SK-N-SH (cell line): ENCODE results near the gene MTCL1. TPM values are rescaled to one million over a fixed set of nuclear protein-coding genes. Genes with fewer than 3 reads are reported as not detected.

Experiments
- CTCF ChIA-PET: fragments of 300-600, 350-600 bp; formaldehyde crosslinking; extraction: SDS; loops from one replicate; lab custom pipeline; 2021; lab: Yijun Ruan, JAX
- POLR2A ChIA-PET: fragments of 350-600 bp; sonication (Branson Sonifier 250); formaldehyde crosslinking; extraction: SDS; loops from one replicate; lab custom pipeline; 2020; ENCODE audit warnings: antibody characterized with exemption, inconsistent platforms; lab: Yijun Ruan, JAX
- DNase-seq: peaks from one replicate; pipeline ENCODE4 v3.0.0; 2012
- H2AFZ ChIP-seq: fragments of 200-600 bp; sonication (generic); 2 replicates; pipeline ENCODE4 v1.8.1; 2016; ENCODE audit warnings: antibody characterized with exemption, mild to moderate bottlenecking, low read depth
- H3F3A ChIP-seq: fragments of 200-600 bp; sonication (generic); replicated peaks from 2 replicates; pipeline ENCODE3; 2016; ENCODE audit warnings: antibody characterized with exemption, mild to moderate bottlenecking; ENCODE audit not compliant: insufficient read depth
- H3K27ac ChIP-seq, 2 experiments: fragments of 200-500 bp in 1 of 2; fragments of 200-600 bp in 1 of 2; sonication (Bioruptor generic) in 1 of 2; sonication (generic), shearing (Covaris generic) in 1 of 2; 2 replicates each; pipeline versions ENCODE4 v1.5.1 to v1.6.1; 2014 to 2016; ENCODE audit warnings: low read depth in 2 of 2, inconsistent platforms in 1 of 2, low read length in 1 of 2, mild to moderate bottlenecking in 1 of 2, mixed read lengths in 1 of 2
- H3K27me3 ChIP-seq: fragments of 200-600 bp; sonication (generic), shearing (Covaris generic); 2 replicates; pipeline ENCODE4 v1.6.1; 2016; ENCODE audit warnings: mixed run types; ENCODE audit not compliant: insufficient read depth
- H3K36me3 ChIP-seq, 2 experiments: fragments of 200-500 bp in 1 of 2; fragments of 200-600 bp in 1 of 2; sonication (Bioruptor generic) in 1 of 2; sonication (generic) in 1 of 2; replicated peaks in 1 of 2; 2 replicates each; pipeline versions ENCODE3 to v1.5.1; 2014 to 2016; ENCODE audit warnings: low read length in 1 of 2, mild to moderate bottlenecking in 1 of 2; ENCODE audit not compliant: insufficient read depth in 2 of 2, control insufficient read depth in 1 of 2
- H3K4me1 ChIP-seq, 2 experiments: fragments of 200-500 bp in 1 of 2; fragments of 200-600 bp in 1 of 2; sonication (Bioruptor generic) in 1 of 2; sonication (generic), shearing (Covaris generic) in 1 of 2; 2 replicates each; pipeline versions ENCODE4 v1.5.1 to v1.6.1; 2014 to 2016; ENCODE audit warnings: low read depth in 1 of 2, low read length in 1 of 2, mixed run types in 1 of 2; ENCODE audit not compliant: insufficient read depth in 2 of 2, control insufficient read depth in 1 of 2
- H3K4me2 ChIP-seq: fragments of 200-600 bp; sonication (generic), shearing (Covaris generic); 2 replicates; pipeline ENCODE4 v1.6.1; 2017; ENCODE audit warnings: mixed run types
- H3K4me3 ChIP-seq, 2 experiments: fragments of 200-500 bp in 1 of 2; fragments of 200-600 bp in 1 of 2; sonication (Bioruptor generic) in 1 of 2; sonication (generic), shearing (Covaris generic) in 1 of 2; 2 replicates each; pipeline versions ENCODE4 v1.5.1 to v1.8.1; 2014 to 2016; ENCODE audit warnings: low read depth in 2 of 2, inconsistent platforms in 1 of 2, low read length in 1 of 2, mild to moderate bottlenecking in 1 of 2, mixed read lengths in 1 of 2, moderate library complexity in 1 of 2
- H3K79me2 ChIP-seq: fragments of 200-600 bp; sonication (generic); 2 replicates; pipeline ENCODE4 v1.8.1; 2017; ENCODE audit warnings: mild to moderate bottlenecking; ENCODE audit not compliant: insufficient read depth
- H3K9ac ChIP-seq: fragments of 200-600 bp; sonication (generic); 2 replicates; pipeline ENCODE4 v1.6.1; 2017; ENCODE audit warnings: mixed run types
- H3K9me2 ChIP-seq: fragments of 200-600 bp; sonication (generic); 2 replicates; pipeline ENCODE4 v1.6.1; 2017; ENCODE audit warnings: mixed run types
- H3K9me3 ChIP-seq: fragments of 200-600 bp; sonication (generic); 2 replicates; pipeline ENCODE4 v1.6.1; 2017; ENCODE audit warnings: mixed run types, mild to moderate bottlenecking, moderate library complexity
- H4K20me1 ChIP-seq: fragments of 200-600 bp; sonication (generic); 2 replicates; pipeline ENCODE4 v1.6.1; 2017; ENCODE audit warnings: mild to moderate bottlenecking, mixed run types; ENCODE audit not compliant: insufficient read depth
- EP300 ChIP-seq, 2 experiments: IDR thresholded peaks; 2 replicates each; pipeline versions ENCODE4 v1.4.0 to v1.6.1; 2012; ENCODE audit warnings: borderline replicate concordance in 1 of 2, low read depth in 1 of 2, low read length in 1 of 2
- FOSL2 ChIP-seq: IDR thresholded peaks from 2 replicates; pipeline ENCODE4 v1.4.0; 2012; ENCODE audit warnings: low read depth, mild to moderate bottlenecking, moderate library complexity, borderline replicate concordance
- FOXJ3 ChIP-seq: sonication (generic); formaldehyde crosslinking; IDR thresholded peaks from 2 replicates; pipeline ENCODE4 v1.5.1; 2020; ENCODE audit warnings: mild to moderate bottlenecking, missing genetic modification reagents
- JUND ChIP-seq: IDR thresholded peaks from 2 replicates; pipeline ENCODE4 v1.4.0; 2012
- MEF2A ChIP-seq: IDR thresholded peaks from 2 replicates; pipeline ENCODE4 v1.4.0; 2012; ENCODE audit warnings: low read depth, borderline replicate concordance
- RCOR1 ChIP-seq: fragments of 150-350 bp; IDR thresholded peaks from 2 replicates; pipeline ENCODE4 v1.6.1; 2017; ENCODE audit warnings: antibody characterized with exemption, low read length
- WGBS: methylation state at CpG from one replicate; pipeline ENCODE4 v1.1.6; 2017; ENCODE audit warnings: low lambda C conversion rate; 5-methylcytosine and 5-hydroxymethylcytosine counted together
- polyA plus RNA-seq, 3 experiments: library from polyadenylated mRNA; depleted of rRNA; stranded (reverse); fragments of >200 nt; gene quantifications; 2 replicates each; pipeline ENCODE4 v1.2.3, GENCODE V29; 2012
- TF ChIP-seq, protein P1 (sequence below): IDR thresholded peaks from 2 replicates; pipeline ENCODE4 v1.6.1; 2012; ENCODE audit warnings: mild to moderate bottlenecking, low read depth, low read length, moderate library complexity

MTCL1 gene
- polyA plus RNA-seq, 1 of the 3 experiments (the other 2 are of a cell fraction) = 33.5 TPM

DNA sequence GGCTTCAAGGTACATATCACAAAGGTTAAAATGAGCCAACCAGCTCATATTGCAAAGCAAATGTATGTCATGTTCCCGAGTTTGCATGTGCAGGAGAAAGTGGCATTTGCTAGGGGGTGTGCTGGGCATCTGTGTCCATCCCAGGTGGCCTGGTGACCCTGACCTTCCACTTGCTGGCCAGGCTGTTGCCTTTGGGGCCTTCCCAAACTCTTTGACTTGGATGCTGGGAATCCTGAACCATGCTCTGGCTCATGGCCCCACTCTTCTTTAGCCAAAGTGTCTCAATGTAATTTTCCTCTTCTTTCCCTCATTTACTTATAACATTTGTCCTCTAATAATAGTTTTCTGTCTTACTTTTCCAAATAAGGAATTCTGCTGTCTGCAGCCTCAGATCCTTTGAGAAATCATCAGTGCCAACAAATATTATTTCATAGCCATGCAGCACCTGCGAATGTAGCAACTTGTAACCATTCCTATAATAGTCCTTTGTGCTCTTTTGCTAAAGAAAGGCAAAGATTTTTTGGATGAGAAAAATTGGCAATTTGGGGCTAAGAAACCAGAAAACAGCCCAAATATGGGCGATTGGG lies 64.2 kb downstream of the MTCL1 start:
- Histone ChIP-seq H3K9me3 (no peaks in the 10 kb centered on the region), H2AFZ (no peak overlapping the region), H3K9me2 (no peaks in the 10 kb centered on the region), H3K4me1 (peaks cover 3 to 37% of the 10 kb centered on the region in 2 experiments; a peak in 3 of 4 replicates), H3K4me2 (no peak overlapping the region), H3F3A (peaks cover 13% of the 10 kb centered on the region), H3K36me3 (peaks cover 2 to 16% of the 10 kb centered on the region in 2 experiments), H3K79me2 (peaks cover 13% of the 10 kb centered on the region; the same call in 1 of the 2 replicates), H3K27me3 (no peaks in the 10 kb centered on the region), H4K20me1 (no peaks in the 10 kb centered on the region), H3K4me3 (no peak overlapping the region), H3K27ac (no peak overlapping the region), H3K9ac (no peak overlapping the region)
- WGBS = 92% methylated on average over 3 of the region's 3 CpGs
- ChIA-PET CTCF (no interaction called here), POLR2A (no interaction called here)
- DNase-seq = no peak
- TF ChIP-seq RCOR1 (no peak), JUND (no peak), FOXJ3 (CRISPR knock-in tag) (no peak), MEF2A (no peak)

DNA sequence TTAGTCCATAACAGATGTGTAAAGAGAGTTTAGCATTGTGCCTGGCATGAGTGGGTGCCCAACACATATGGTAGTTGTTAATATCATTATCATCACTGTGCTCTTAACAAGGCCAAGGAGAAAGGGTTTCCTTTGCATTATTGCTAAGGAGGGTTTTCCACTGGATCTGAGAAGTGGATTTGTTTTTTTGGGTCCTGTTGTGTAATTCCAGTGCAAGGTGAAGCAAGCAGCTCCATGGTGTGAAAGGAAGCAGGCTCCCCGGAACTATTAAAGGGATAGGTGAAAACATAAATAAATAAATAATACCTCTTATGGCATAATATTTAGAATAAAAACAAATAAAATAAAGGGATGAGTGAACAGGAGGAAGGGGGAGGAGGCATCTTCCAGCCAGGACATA lies 65.3 kb downstream of the MTCL1 start:
- 95% methylated on average over 1 of the region's 1 CpG for WGBS
- CTCF ChIA-PET = no interaction called here

More for the DNA sequence above, 65.3 kb downstream of the MTCL1 start:
- Histone ChIP-seq H3F3A (peaks cover 13% of the 10 kb centered on the region), H3K4me1 (peaks cover 3 to 28% of the 10 kb centered on the region in 2 experiments; a peak in 3 of 4 replicates), H3K9ac (no peak overlapping the region), H3K27ac (no peak overlapping the region), H3K4me2 (no peak overlapping the region), H3K9me2 (no peaks in the 10 kb centered on the region), H3K27me3 (no peaks in the 10 kb centered on the region), H2AFZ (no peak overlapping the region), H3K79me2 (peaks cover 13% of the 10 kb centered on the region; the same call in 1 of the 2 replicates), H3K4me3 (no peak overlapping the region), H3K36me3 (peaks cover 0 to 9% of the 10 kb centered on the region in 2 experiments), H3K9me3 (no peaks in the 10 kb centered on the region), H4K20me1 (no peaks in the 10 kb centered on the region)
- POLR2A ChIA-PET = no interaction called here
- DNase-seq = no peak
- TF ChIP-seq, protein P1, sequence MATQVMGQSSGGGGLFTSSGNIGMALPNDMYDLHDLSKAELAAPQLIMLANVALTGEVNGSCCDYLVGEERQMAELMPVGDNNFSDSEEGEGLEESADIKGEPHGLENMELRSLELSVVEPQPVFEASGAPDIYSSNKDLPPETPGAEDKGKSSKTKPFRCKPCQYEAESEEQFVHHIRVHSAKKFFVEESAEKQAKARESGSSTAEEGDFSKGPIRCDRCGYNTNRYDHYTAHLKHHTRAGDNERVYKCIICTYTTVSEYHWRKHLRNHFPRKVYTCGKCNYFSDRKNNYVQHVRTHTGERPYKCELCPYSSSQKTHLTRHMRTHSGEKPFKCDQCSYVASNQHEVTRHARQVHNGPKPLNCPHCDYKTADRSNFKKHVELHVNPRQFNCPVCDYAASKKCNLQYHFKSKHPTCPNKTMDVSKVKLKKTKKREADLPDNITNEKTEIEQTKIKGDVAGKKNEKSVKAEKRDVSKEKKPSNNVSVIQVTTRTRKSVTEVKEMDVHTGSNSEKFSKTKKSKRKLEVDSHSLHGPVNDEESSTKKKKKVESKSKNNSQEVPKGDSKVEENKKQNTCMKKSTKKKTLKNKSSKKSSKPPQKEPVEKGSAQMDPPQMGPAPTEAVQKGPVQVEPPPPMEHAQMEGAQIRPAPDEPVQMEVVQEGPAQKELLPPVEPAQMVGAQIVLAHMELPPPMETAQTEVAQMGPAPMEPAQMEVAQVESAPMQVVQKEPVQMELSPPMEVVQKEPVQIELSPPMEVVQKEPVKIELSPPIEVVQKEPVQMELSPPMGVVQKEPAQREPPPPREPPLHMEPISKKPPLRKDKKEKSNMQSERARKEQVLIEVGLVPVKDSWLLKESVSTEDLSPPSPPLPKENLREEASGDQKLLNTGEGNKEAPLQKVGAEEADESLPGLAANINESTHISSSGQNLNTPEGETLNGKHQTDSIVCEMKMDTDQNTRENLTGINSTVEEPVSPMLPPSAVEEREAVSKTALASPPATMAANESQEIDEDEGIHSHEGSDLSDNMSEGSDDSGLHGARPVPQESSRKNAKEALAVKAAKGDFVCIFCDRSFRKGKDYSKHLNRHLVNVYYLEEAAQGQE = no peak
- TF ChIP-seq EP300 (IDR thresholded peaks at IDR 0.05; ENCODE audit: borderline replicate concordance in 1 of 2, low read depth in 1 of 2, low read length in 1 of 2) = no peak
- no peak for TF ChIP-seq FOSL2
